H1 (cell line): Measurements from ENCODE around the gene SHMT2. TPM values are rescaled to one million over a fixed set of nuclear protein-coding genes. Genes with fewer than 3 reads are reported as not detected.

Source experiments
- CHD7 ChIP-seq: fragments of 300-600 bp; sonication (generic); IDR thresholded peaks from 2 replicates; pipeline ENCODE4 v1.7.1; 2012; ENCODE audit warnings: low read length, moderate library complexity, mild to moderate bottlenecking, inconsistent platforms; ENCODE audit not compliant: insufficient replicate concordance
- polyA plus RNA-seq, 7 experiments: library from polyadenylated mRNA; depleted of rRNA in 3 of 7; stranded (reverse) in 5 of 7; unstranded in 2 of 7; fragments of >200 nt in 5 of 7; fragments of 200-250 nt in 2 of 7; gene quantifications; 1 replicate in 5 of 7; 2 replicates in 1 of 7; 4 replicates in 1 of 7; pipeline versions ENCODE4 v1.2.1 to v1.2.3, GENCODE V29; 2011 to 2013; ENCODE audit warnings: missing spikeins in 2 of 7, mixed read lengths in 2 of 7
- total RNA-seq: library from RNA; stranded (reverse); fragmentation: NEBNext Ultra II Directional; extraction: Animal tissue kit (Norgen Biotek cat#: 25700); gene quantifications from 2 replicates; pipeline ENCODE4 v1.2.1, GENCODE V29; 2021

The SHMT2 gene
- total and polyA plus RNA-seq, 2 of the 8 experiments (the other 6 are each of a cell fraction or from before 2014, with no cell fraction given), result 274 to 520 TPM

DNA sequence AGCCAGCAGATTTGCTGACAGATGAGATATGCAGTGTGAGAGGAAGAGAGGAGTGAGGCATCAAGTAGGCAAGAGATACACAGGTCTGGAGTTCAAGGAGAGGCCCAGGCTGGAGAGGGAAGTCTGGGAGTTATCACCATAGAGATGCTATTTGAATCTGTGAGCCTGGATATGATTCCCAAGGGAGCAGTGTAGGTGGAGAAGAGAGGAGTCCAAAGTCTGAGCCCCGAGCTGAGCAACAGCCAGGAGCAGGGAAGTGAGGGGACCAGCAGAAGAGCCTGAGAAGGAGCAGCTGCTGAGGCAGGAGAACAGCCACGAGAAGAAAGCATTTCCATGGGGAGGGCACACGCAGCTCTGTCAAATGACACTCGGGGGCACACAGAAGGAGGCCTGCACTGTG lies 33.1 kb upstream of the SHMT2 start (continued):
- no peak for TF ChIP-seq CHD7
- TF ChIP-seq, all 59 proteins: peak for 0
